HepG2 (cell line): ENCODE data around the gene DGKB. TPM values are rescaled to one million over a fixed set of nuclear protein-coding genes. Genes with fewer than 3 reads are reported as not detected.
A peak's percentile ranks its signal among the peaks of the same experiment; 100 is the strongest.

Experiments
- ATAC-seq: fragments of 200-7000 bp; cut with Tn5 transposase; 3 replicates; pipeline ENCODE4 v1.9.1; 2020; ENCODE audit warnings: mild to moderate bottlenecking, moderate library complexity
- BruUV-seq: library from RNA; stranded (reverse); fragments of 400-500 nt; replicated peaks from 2 replicates; lab custom pipeline; 2021; lab: Mats Ljungman, UMichigan
- CTCF ChIA-PET: fragments of 300-600 bp; formaldehyde crosslinking; extraction: SDS; loops from one replicate; lab custom pipeline; 2021; ENCODE audit warnings: low total read pairs, inconsistent platforms, low intra/inter-chr PET ratio; lab: Yijun Ruan, JAX
- POLR2A ChIA-PET: fragments of 350-600 bp; sonication (Branson Sonifier 250); formaldehyde crosslinking; loops from one replicate; lab custom pipeline; 2020; ENCODE audit warnings: antibody characterized with exemption, inconsistent platforms; lab: Yijun Ruan, JAX
- DNase-seq: peaks from one replicate; pipeline ENCODE4 v3.0.0-alpha.2; 2015; ENCODE audit warnings: low spot score
- FAIRE-seq: peaks from 3 replicates; lab custom pipeline; 2011; peaks lifted over from hg19 to GRCh38; lab: Jason Lieb, UNC
- H2AFZ ChIP-seq: one replicate; pipeline ENCODE4 v1.6.1; 2011; ENCODE audit warnings: low read length, inconsistent platforms
- H3K27ac ChIP-seq: fragments of 300-600 bp; 3 replicates; pipeline ENCODE4 v1.8.0; 2011; ENCODE audit warnings: mixed run types, mild to moderate bottlenecking, mixed read lengths, low read length, inconsistent platforms; ENCODE audit not compliant: insufficient read depth; ENCODE audit errors: extremely low read length
- H3K27me3 ChIP-seq, 2 experiments: fragments of 200-600 bp in 1 of 2; 2 replicates in 1 of 2; 3 replicates in 1 of 2; pipeline versions ENCODE4 v1.6.0 to v1.8.0; 2011; ENCODE audit warnings: low read length in 2 of 2, mild to moderate bottlenecking in 2 of 2, moderate library complexity in 2 of 2, inconsistent platforms in 1 of 2; ENCODE audit not compliant: insufficient read depth in 2 of 2, control insufficient read depth in 1 of 2
- H3K36me3 ChIP-seq, 2 experiments: fragments of 200-600 bp in 1 of 2; replicated peaks in 1 of 2; 2 replicates in 1 of 2; 3 replicates in 1 of 2; pipeline versions ENCODE4 v1.5.1 to v1.8.0; 2011; ENCODE audit warnings: low read length in 2 of 2, inconsistent platforms in 1 of 2; ENCODE audit not compliant: insufficient read depth in 2 of 2, control insufficient read depth in 1 of 2
- H3K4me1 ChIP-seq: 2 replicates; pipeline ENCODE4 v1.5.1; 2012; ENCODE audit warnings: low read length, inconsistent platforms; ENCODE audit not compliant: insufficient read depth
- H3K4me2 ChIP-seq: 2 replicates; pipeline ENCODE4 v1.6.0; 2011; ENCODE audit warnings: low read depth, low read length, inconsistent platforms
- H3K4me3 ChIP-seq, 3 experiments: fragments of 200-600 bp in 1 of 3; sonication (generic), shearing (Covaris generic) in 1 of 3; replicated peaks in 1 of 3; 2 replicates each; pipeline ENCODE4 v1.5.1; 2011 to 2016; ENCODE audit warnings: low read length in 3 of 3, inconsistent platforms in 2 of 3, low read depth in 2 of 3, mild to moderate bottlenecking in 2 of 3, control low read depth in 1 of 3, mixed read lengths in 1 of 3; ENCODE audit not compliant: insufficient read depth in 1 of 3
- H3K79me2 ChIP-seq: one replicate; pipeline ENCODE4 v1.6.1; 2011; ENCODE audit warnings: low read length, inconsistent platforms; ENCODE audit not compliant: insufficient read depth
- H3K9ac ChIP-seq: 2 replicates; pipeline ENCODE4 v1.6.0; 2011; ENCODE audit warnings: mild to moderate bottlenecking, low read depth, low read length, inconsistent platforms; ENCODE audit not compliant: insufficient read depth
- H3K9me3 ChIP-seq: 2 replicates; pipeline ENCODE4 v1.5.1; 2012; ENCODE audit warnings: mild to moderate bottlenecking, low read length
- H4K20me1 ChIP-seq: 2 replicates; pipeline ENCODE4 v1.6.0; 2011; ENCODE audit warnings: inconsistent platforms, mild to moderate bottlenecking, low read length, moderate library complexity; ENCODE audit not compliant: insufficient read depth
- KIAA2018 ChIP-seq: sonication (generic); formaldehyde crosslinking; IDR thresholded peaks from 2 replicates; pipeline ENCODE4 v1.5.0; 2020; ENCODE audit warnings: mild to moderate bottlenecking, missing genetic modification reagents, borderline replicate concordance
- KMT2B ChIP-seq: IDR thresholded peaks from 2 replicates; pipeline ENCODE4 v1.6.1; 2016; ENCODE audit warnings: missing genetic modification reagents, missing compliant biosample characterization
- MAFF ChIP-seq: IDR thresholded peaks from 2 replicates; pipeline ENCODE4 v1.6.1; 2011; ENCODE audit warnings: low read depth, low read length, improper control_type of control experiment
- MAFK ChIP-seq, 2 experiments: IDR thresholded peaks in 1 of 2; conservative IDR thresholded peaks in 1 of 2; 2 replicates each; pipeline ENCODE4 v1.6.1; 2011; ENCODE audit warnings: improper control_type of control experiment in 2 of 2, low read length in 2 of 2
- WGBS: methylation state at CpG from one replicate; pipeline ENCODE4 v1.1.6; 2017; ENCODE audit warnings: low lambda C conversion rate; 5-methylcytosine and 5-hydroxymethylcytosine counted together
- in situ Hi-C: cut with HindIII; loops from 2 replicates; pipeline ENCODE4 v1.10.0; 2017; ENCODE audit warnings: low pct_unique_long_range_greater_than_20kb; ENCODE audit not compliant: extremely low pct_ligation_motif_present
- intact Hi-C: fragments of 100-400 bp; cut with micrococcal nuclease; formaldehyde crosslinking; loops from one replicate; pipeline ENCODE4 v1.10.0; 2022; ENCODE audit not compliant: unreplicated experiment
- polyA plus RNA-seq, 8 experiments: library from polyadenylated mRNA; depleted of rRNA in 3 of 8; stranded (reverse) in 7 of 8; unstranded in 1 of 8; fragments of >200 nt; fragmentation: Illumina TruSeq in 4 of 8; extraction: Trizol in 4 of 8; gene quantifications; 2 replicates each; pipeline versions ENCODE4 v1.2.1 to v1.2.3, GENCODE V29; 2011 to 2016; ENCODE audit warnings: low read depth in 4 of 8, missing spikeins in 1 of 8, mixed read lengths in 1 of 8; ENCODE audit not compliant: insufficient read depth in 1 of 8
- total RNA-seq, 5 experiments: library from RNA; depleted of rRNA; stranded (reverse); fragments of >200 nt; fragmentation: Illumina TruSeq; extraction: Trizol; gene quantifications; 2 replicates each; pipeline ENCODE4 v1.2.3, GENCODE V29; 2016; ENCODE audit warnings: low read depth in 1 of 5

DGKB gene
- total and polyA plus RNA-seq, 2 of the 13 experiments (the other 11 are each of a cell fraction or from before 2014, with no cell fraction given) = not detected

GRCh38 chr7:14191686-14192098, 710.9 kb downstream of the DGKB start:
- Histone ChIP-seq H3K36me3 (no peaks in the 10 kb centered on the region), H4K20me1 (no peaks in the 10 kb centered on the region), H3K4me2 (no peak overlapping the region), H3K9me3 (peaks cover 87% of the 10 kb centered on the region), H3K79me2 (no peaks in the 10 kb centered on the region), H3K27ac (no peak overlapping the region), H3K9ac (no peak overlapping the region), H3K4me3 (no peak overlapping the region), H3K4me1 (no peaks in the 10 kb centered on the region), H2AFZ (no peak overlapping the region), H3K27me3 (no peaks in the 10 kb centered on the region)
- intact Hi-C loops = no loop called here
- 2% methylated on average over 3 of the region's 4 CpGs for WGBS
- BruUV-seq = no TSS peak
- FAIRE-seq (no peak), DNase-seq (no peak), ATAC-seq (no peak)
- in situ Hi-C loops = no loop called here
- TF ChIP-seq MAFF (peak; percentile 60), KMT2B (no peak), MAFK (conservative IDR thresholded peaks at IDR 0.05 in 1 of 2, IDR thresholded peaks at IDR 0.05 in 1 of 2; ENCODE audit: low read length in 2 of 2) (peak; percentile 57 to 81), KIAA2018 (CRISPR knock-in tag) (no peak)
- ChIA-PET CTCF (no interaction called here), POLR2A (no interaction called here)
